Measurements from ENCODE around the gene NCR3LG1.

- no peak for TF ChIP-seq SETDB1 (IDR thresholded peaks at IDR 0.05; ENCODE audit: low read length)
- TF ChIP-seq SMC3 (conservative IDR thresholded peaks at IDR 0.05; ENCODE audit: insufficient read depth, low read depth, low read length) = no peak
- TF ChIP-seq SIN3A (IDR thresholded peaks at IDR 0.05; ENCODE audit: borderline replicate concordance in 2 of 2, control insufficient read depth in 1 of 2, low read depth in 2 of 2, low read length in 2 of 2) = no peak
- TF ChIP-seq RAD21 (CRISPR knock-in tag; conservative IDR thresholded peaks at IDR 0.05 in 1 of 2, IDR thresholded peaks at IDR 0.05 in 1 of 2) = no peak
- no peak for TF ChIP-seq ZNF707 (CRISPR knock-in tag; conservative IDR thresholded peaks at IDR 0.05)
- TF ChIP-seq ZNF282 (CRISPR knock-in tag; IDR thresholded peaks at IDR 0.05) = no peak
- TF ChIP-seq REST (IDR thresholded peaks at IDR 0.05; ENCODE audit: borderline replicate concordance) = no peak
- TF ChIP-seq REST (CRISPR knock-in tag; IDR thresholded peaks at IDR 0.05; ENCODE audit: low read depth) = no peak
- no peak for TF ChIP-seq HMG20A (CRISPR knock-in tag; conservative IDR thresholded peaks at IDR 0.05)
- no peak for TF ChIP-seq TBP (optimal IDR thresholded peaks at IDR 0.05; ENCODE audit: low read depth, low read length)
- no peak for TF ChIP-seq POLR2AphosphoS5 (IDR thresholded peaks at IDR 0.05; ENCODE audit: control insufficient read depth, insufficient read depth, low read depth, low read length)
- TF ChIP-seq EZH2 (IDR thresholded peaks at IDR 0.05; ENCODE audit: borderline replicate concordance, low read depth, low read length) = no peak
- TF ChIP-seq, protein P1, sequence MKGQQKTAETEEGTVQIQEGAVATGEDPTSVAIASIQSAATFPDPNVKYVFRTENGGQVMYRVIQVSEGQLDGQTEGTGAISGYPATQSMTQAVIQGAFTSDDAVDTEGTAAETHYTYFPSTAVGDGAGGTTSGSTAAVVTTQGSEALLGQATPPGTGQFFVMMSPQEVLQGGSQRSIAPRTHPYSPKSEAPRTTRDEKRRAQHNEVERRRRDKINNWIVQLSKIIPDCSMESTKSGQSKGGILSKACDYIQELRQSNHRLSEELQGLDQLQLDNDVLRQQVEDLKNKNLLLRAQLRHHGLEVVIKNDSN (CRISPR knock-in tag; IDR thresholded peaks at IDR 0.05) = no peak
Measured at GRCh38 chr11:17343257-17343656, 8.3 kb upstream of the NCR3LG1 start.

Measured in K562 (cell line).